ENCODE data around the gene CLEC4E. TPM values are rescaled to one million over a fixed set of nuclear protein-coding genes. Genes with fewer than 3 reads are reported as not detected.
"Not testable (repeated sequence)": the region's sequence is repeated elsewhere in the genome, so short reads cannot be mapped to it uniquely, and the experiment has no call there.

The CLEC4E gene
- total RNA-seq, 1 experiment from 2014 or later, result not detected

GRCh38 chr12:8566525-8566924, 25.8 kb upstream of the CLEC4E start:
- Histone ChIP-seq H3K4me3 (replicated peaks in 1 of 2; ENCODE audit: low read depth in 1 of 2, low read length in 2 of 2) (no peak overlapping the region), H3K9ac (ENCODE audit: low read length) (no peak overlapping the region), H3K9me3 (ENCODE audit: control insufficient read depth in 1 of 2, insufficient read depth in 1 of 2, low read depth in 1 of 2, low read length in 2 of 2) (no peaks in the 10 kb centered on the region), H3K79me2 (ENCODE audit: insufficient read depth, low read length) (no peaks in the 10 kb centered on the region), H3K27me3 (ENCODE audit: insufficient read depth, low read length) (no peaks in the 10 kb centered on the region), H2AFZ (ENCODE audit: low read depth, low read length, poor library complexity, severe bottlenecking) (no peak overlapping the region), H3K9me2 (ENCODE audit: insufficient read depth) (no peaks in the 10 kb centered on the region), H3K4me1 (ENCODE audit: control insufficient read depth in 1 of 2, insufficient read depth in 2 of 2, low read length in 2 of 2) (no peaks in the 10 kb centered on the region), H3K4me2 (ENCODE audit: low read length) (no peak overlapping the region), H3K36me3 (ENCODE audit: control insufficient read depth in 1 of 2, insufficient read depth in 2 of 2, low read length in 2 of 2) (no peaks in the 10 kb centered on the region), H3K27ac (ENCODE audit: low read depth, low read length) (no peak overlapping the region), H4K20me1 (ENCODE audit: insufficient read depth) (no peaks in the 10 kb centered on the region)
- ChIA-PET CTCF (no interaction called here), POLR2A (no interaction called here), RAD21 (ENCODE audit: low non-redundant PET in 1 of 2, low total read pairs in 2 of 2, uncharacterized antibody in 2 of 2, unreplicated experiment in 2 of 2) (no interaction called here)
- intact Hi-C loops (cut with micrococcal nuclease), result no loop called here
- no TSS peak for BruUV-seq (replicated peaks)
- no peak for TF ChIP-seq CEBPB (IDR thresholded peaks at IDR 0.05; ENCODE audit: low read depth)
- no peak for TF ChIP-seq POLR2A (IDR thresholded peaks at IDR 0.05; ENCODE audit: borderline replicate concordance, extremely low read depth, insufficient read depth, insufficient read length)
- TF ChIP-seq TCF7L2 (IDR thresholded peaks at IDR 0.05; ENCODE audit: borderline replicate concordance, extremely low read depth, insufficient read depth, insufficient read length), result no peak
- no peak for TF ChIP-seq ZNF274 (IDR thresholded peaks at IDR 0.05; ENCODE audit: low read depth, low read length)
- no peak for TF ChIP-seq ZFX (IDR thresholded peaks at IDR 0.05)
- TF ChIP-seq CTCF (IDR thresholded peaks at IDR 0.05 in 2 of 3, conservative IDR thresholded peaks at IDR 0.05 in 1 of 3; ENCODE audit: borderline replicate concordance in 1 of 3, insufficient read depth in 1 of 3, low read depth in 2 of 3, low read length in 2 of 3), result peak in 1 of 3 experiments; percentile 27; a peak in 3 of 6 replicates
- no peak for TF ChIP-seq SIN3A (IDR thresholded peaks at IDR 0.05; ENCODE audit: low read depth)
- TF ChIP-seq REST (IDR thresholded peaks at IDR 0.05; ENCODE audit: low read depth), result no peak
- no peak for DNase-seq (ENCODE audit: low read depth, low spot score)
- ATAC-seq, result no peak; the same call in 1 of the 2 replicates

GRCh38 chr12:8566052-8566451, 25.3 kb upstream of the CLEC4E start:
- H3K9ac ChIP-seq (ENCODE audit: low read length); H3K79me2 ChIP-seq (ENCODE audit: insufficient read depth, low read length); H3K4me2 ChIP-seq (ENCODE audit: low read length); H3K4me3 ChIP-seq (replicated peaks in 1 of 2; ENCODE audit: low read depth in 1 of 2, low read length in 2 of 2); DNase-seq (ENCODE audit: low read depth, low spot score); BruUV-seq (replicated peaks); CTCF ChIA-PET; H3K9me3 ChIP-seq (ENCODE audit: control insufficient read depth in 1 of 2, insufficient read depth in 1 of 2, low read depth in 1 of 2, low read length in 2 of 2); H4K20me1 ChIP-seq (ENCODE audit: insufficient read depth); H3K36me3 ChIP-seq (ENCODE audit: control insufficient read depth in 1 of 2, insufficient read depth in 2 of 2, low read length in 2 of 2); H2AFZ ChIP-seq (ENCODE audit: low read depth, low read length, poor library complexity, severe bottlenecking); intact Hi-C loops (cut with micrococcal nuclease); RAD21 ChIA-PET (ENCODE audit: low non-redundant PET in 1 of 2, low total read pairs in 2 of 2, uncharacterized antibody in 2 of 2, unreplicated experiment in 2 of 2); POLR2A ChIA-PET; H3K4me1 ChIP-seq (ENCODE audit: control insufficient read depth in 1 of 2, insufficient read depth in 2 of 2, low read length in 2 of 2); H3K27me3 ChIP-seq (ENCODE audit: insufficient read depth, low read length); H3K9me2 ChIP-seq (ENCODE audit: insufficient read depth); ATAC-seq; H3K27ac ChIP-seq (ENCODE audit: low read depth, low read length): not testable (repeated sequence)

All from HCT116 (cell line).